ENCODE measurements around the gene NPAS3.

The NPAS3 gene

GRCh38 chr14:33347796-33348195 lies 409.1 kb downstream of the NPAS3 start:
- no peak for DNase-seq

GRCh38 chr14:33348510-33348909 lies 409.8 kb downstream of the NPAS3 start:
- no peak for DNase-seq

- DNase-seq, result no peak
Observed at GRCh38 chr14:33349871-33350270, 411.2 kb downstream of the NPAS3 start.

GRCh38 chr14:33350366-33350990 lies 411.8 kb downstream of the NPAS3 start:
- no peak for DNase-seq

GRCh38 chr14:33352821-33353220 lies 414.1 kb downstream of the NPAS3 start:
- no peak for DNase-seq

- no peak for DNase-seq
Observed at GRCh38 chr14:33356181-33356580, 417.5 kb downstream of the NPAS3 start.

GRCh38 chr14:33357225-33358010 lies 418.7 kb downstream of the NPAS3 start:
- no peak for DNase-seq

- DNase-seq, result no peak
Observed at GRCh38 chr14:33359288-33359881, 420.7 kb downstream of the NPAS3 start.

- DNase-seq, result no peak
Observed at GRCh38 chr14:33362934-33363333, 424.3 kb downstream of the NPAS3 start.

- no peak for DNase-seq
Observed at GRCh38 chr14:33363682-33364081, 425.0 kb downstream of the NPAS3 start.

- DNase-seq, result no peak
Observed at GRCh38 chr14:33364466-33364865, 425.8 kb downstream of the NPAS3 start.

GRCh38 chr14:33369041-33369440 lies 430.4 kb downstream of the NPAS3 start:
- DNase-seq, result no peak

- no peak for DNase-seq
Observed at GRCh38 chr14:33369972-33370371, 431.3 kb downstream of the NPAS3 start.

GRCh38 chr14:33370426-33370825 lies 431.7 kb downstream of the NPAS3 start:
- DNase-seq, result no peak

- no peak for DNase-seq
Observed at GRCh38 chr14:33375196-33375595, 436.5 kb downstream of the NPAS3 start.

GRCh38 chr14:33375786-33376185 lies 437.1 kb downstream of the NPAS3 start:
- DNase-seq, result no peak

- DNase-seq, result no peak
Observed at GRCh38 chr14:33376510-33376909, 437.8 kb downstream of the NPAS3 start.

- DNase-seq, result no peak
Observed at GRCh38 chr14:33377596-33378390, 439.1 kb downstream of the NPAS3 start.

GRCh38 chr14:33381717-33382116 lies 443.0 kb downstream of the NPAS3 start:
- no peak for DNase-seq

- DNase-seq, result no peak
Observed at GRCh38 chr14:33386140-33386539, 447.5 kb downstream of the NPAS3 start.

- no peak for DNase-seq
Observed at GRCh38 chr14:33386781-33387180, 448.1 kb downstream of the NPAS3 start.

- no peak for DNase-seq
Observed at GRCh38 chr14:33390335-33390734, 451.7 kb downstream of the NPAS3 start.

GRCh38 chr14:33393231-33393894 lies 454.7 kb downstream of the NPAS3 start:
- no peak for DNase-seq

All from suppressor macrophage treated with lipopolysaccharide for 4 hours (primary cell).